HepG2 (cell line): ENCODE data around the gene UCHL3. TPM values are rescaled to one million over a fixed set of nuclear protein-coding genes. Genes with fewer than 3 reads are reported as not detected.

Experiments
- ATAD3A ChIP-seq: sonication (generic); formaldehyde crosslinking; IDR thresholded peaks from 2 replicates; pipeline ENCODE4 v1.4.0; 2020; ENCODE audit warnings: missing genetic modification reagents
- CENPX ChIP-seq: sonication (generic); formaldehyde crosslinking; IDR thresholded peaks from 2 replicates; pipeline ENCODE4 v1.9.0; 2021; ENCODE audit warnings: mild to moderate bottlenecking, missing genetic modification reagents, moderate library complexity
- HIVEP1 ChIP-seq: sonication (generic); formaldehyde crosslinking; IDR thresholded peaks from 2 replicates; pipeline ENCODE4 v1.4.0; 2020; ENCODE audit warnings: mild to moderate bottlenecking, missing genetic modification reagents
- KDM5A ChIP-seq: fragments of 200-600 bp; sonication (generic); IDR thresholded peaks from 2 replicates; pipeline ENCODE4 v1.7.0; 2018; ENCODE audit warnings: antibody characterized with exemption, mild to moderate bottlenecking, low read length, borderline replicate concordance
- SKI ChIP-seq: fragments of 450-650 bp; IDR thresholded peaks from one replicate; pipeline ENCODE4 v1.6.1; 2018; ENCODE audit warnings: mild to moderate bottlenecking; ENCODE audit not compliant: partially characterized antibody
- ZIK1 ChIP-seq: sonication (generic); formaldehyde crosslinking; IDR thresholded peaks from 2 replicates; pipeline ENCODE4 v1.5.0; 2020; ENCODE audit warnings: mild to moderate bottlenecking, low read depth, missing genetic modification reagents, borderline replicate concordance
- ZNF331 ChIP-seq: sonication (generic); formaldehyde crosslinking; IDR thresholded peaks from 2 replicates; pipeline ENCODE4 v1.4.0; 2020; ENCODE audit warnings: missing genetic modification reagents
- ZNF510 ChIP-seq: sonication (generic); formaldehyde crosslinking; IDR thresholded peaks from 2 replicates; pipeline ENCODE4 v1.4.0; 2020; ENCODE audit warnings: low read depth, mild to moderate bottlenecking, missing genetic modification reagents
- ZNF557 ChIP-seq: sonication (generic); formaldehyde crosslinking; IDR thresholded peaks from 2 replicates; pipeline ENCODE4 v1.4.0; 2020; ENCODE audit warnings: missing genetic modification reagents
- ZNF607 ChIP-seq: sonication (generic); formaldehyde crosslinking; IDR thresholded peaks from 2 replicates; pipeline ENCODE4 v1.5.1; 2020; ENCODE audit warnings: missing genetic modification reagents, mild to moderate bottlenecking, borderline replicate concordance
- ZNF678 ChIP-seq: sonication (generic); formaldehyde crosslinking; IDR thresholded peaks from 2 replicates; pipeline ENCODE4 v1.4.0; 2020; ENCODE audit warnings: mild to moderate bottlenecking, missing genetic modification reagents
- ZNF75D ChIP-seq: sonication (generic); formaldehyde crosslinking; IDR thresholded peaks from 2 replicates; pipeline ENCODE4 v1.8.1; 2023; ENCODE audit warnings: missing genetic modification reagents, mild to moderate bottlenecking, borderline replicate concordance
- polyA plus RNA-seq, 8 experiments: library from polyadenylated mRNA; depleted of rRNA in 3 of 8; stranded (reverse) in 7 of 8; unstranded in 1 of 8; fragments of >200 nt; fragmentation: Illumina TruSeq in 4 of 8; extraction: Trizol in 4 of 8; gene quantifications; 2 replicates each; pipeline versions ENCODE4 v1.2.1 to v1.2.3, GENCODE V29; 2011 to 2016; ENCODE audit warnings: low read depth in 4 of 8, missing spikeins in 1 of 8, mixed read lengths in 1 of 8; ENCODE audit not compliant: insufficient read depth in 1 of 8
- total RNA-seq, 5 experiments: library from RNA; depleted of rRNA; stranded (reverse); fragments of >200 nt; fragmentation: Illumina TruSeq; extraction: Trizol; gene quantifications; 2 replicates each; pipeline ENCODE4 v1.2.3, GENCODE V29; 2016; ENCODE audit warnings: low read depth in 1 of 5
- TF ChIP-seq, protein P1 (sequence below): IDR thresholded peaks from 2 replicates; pipeline ENCODE4 v1.6.1; 2016; ENCODE audit warnings: missing compliant biosample characterization, missing genetic modification reagents, borderline replicate concordance
- TF ChIP-seq, protein P2 (sequence below): sonication (generic); formaldehyde crosslinking; IDR thresholded peaks from 2 replicates; pipeline ENCODE4 v1.4.0; 2020; ENCODE audit warnings: mild to moderate bottlenecking, missing genetic modification reagents, borderline replicate concordance
- TF ChIP-seq, protein P3 (sequence below): sonication (generic); formaldehyde crosslinking; IDR thresholded peaks from 2 replicates; pipeline ENCODE4 v1.4.0; 2020; ENCODE audit warnings: missing genetic modification reagents
- TF ChIP-seq, protein P4 (sequence below): sonication (generic); formaldehyde crosslinking; conservative IDR thresholded peaks from 2 replicates; pipeline ENCODE4 v1.4.0; 2020; ENCODE audit warnings: missing genetic modification reagents
- TF ChIP-seq, protein P5 (sequence below): sonication (generic); formaldehyde crosslinking; IDR thresholded peaks from 2 replicates; pipeline ENCODE4; 2020; ENCODE audit warnings: missing genetic modification reagents, mild to moderate bottlenecking, borderline replicate concordance

Gene UCHL3
- total and polyA plus RNA-seq, 2 of the 13 experiments (the other 11 are each of a cell fraction or from before 2014, with no cell fraction given) = 36.2 to 93.3 TPM

DNA sequence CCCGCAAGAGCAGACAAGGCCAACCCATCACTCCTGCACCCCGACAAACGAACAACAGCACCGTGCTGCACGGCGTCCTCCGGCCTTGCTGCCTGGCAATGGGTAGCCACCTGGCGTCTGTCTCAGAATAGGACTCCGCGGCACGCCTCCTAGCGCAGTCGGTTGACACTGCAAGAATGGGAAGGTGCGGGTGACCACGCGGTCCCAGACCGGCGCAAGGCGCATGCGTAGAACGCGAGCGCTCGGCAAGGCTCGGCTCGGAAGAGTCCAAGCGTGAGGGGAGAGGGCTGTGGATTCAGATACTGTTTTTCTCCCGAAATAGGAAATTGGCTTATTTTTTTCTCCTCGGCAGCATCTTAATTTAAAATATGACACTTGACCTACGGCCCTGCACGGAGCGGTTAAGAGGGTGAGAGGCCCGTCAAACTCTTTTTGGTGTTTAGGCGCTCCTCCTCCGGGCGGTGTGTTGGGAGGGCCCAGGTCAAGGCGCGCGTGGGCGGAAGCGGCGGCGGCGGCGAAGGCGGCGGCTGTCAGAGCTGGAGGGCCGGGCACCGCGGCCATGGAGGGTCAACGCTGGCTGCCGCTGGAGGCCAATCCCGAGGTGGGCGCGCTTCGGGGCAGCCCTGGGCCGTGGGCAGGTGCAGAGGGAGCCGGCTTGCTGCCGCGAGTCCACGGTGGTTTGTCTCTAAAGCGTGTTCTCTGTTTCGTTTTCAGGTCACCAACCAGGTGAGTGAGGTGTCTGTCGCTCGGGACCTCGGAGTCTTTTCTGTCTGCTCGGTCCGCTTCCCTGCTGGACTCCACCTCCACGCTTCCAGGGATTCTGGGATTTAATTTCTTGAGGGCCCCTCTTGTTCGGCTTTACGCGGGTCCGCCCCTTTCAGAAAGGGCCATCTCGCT, at the start of gene UCHL3 (continued):
- TF ChIP-seq, protein P1, sequence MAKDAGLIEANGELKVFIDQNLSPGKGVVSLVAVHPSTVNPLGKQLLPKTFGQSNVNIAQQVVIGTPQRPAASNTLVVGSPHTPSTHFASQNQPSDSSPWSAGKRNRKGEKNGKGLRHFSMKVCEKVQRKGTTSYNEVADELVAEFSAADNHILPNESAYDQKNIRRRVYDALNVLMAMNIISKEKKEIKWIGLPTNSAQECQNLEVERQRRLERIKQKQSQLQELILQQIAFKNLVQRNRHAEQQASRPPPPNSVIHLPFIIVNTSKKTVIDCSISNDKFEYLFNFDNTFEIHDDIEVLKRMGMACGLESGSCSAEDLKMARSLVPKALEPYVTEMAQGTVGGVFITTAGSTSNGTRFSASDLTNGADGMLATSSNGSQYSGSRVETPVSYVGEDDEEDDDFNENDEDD (CRISPR knock-in tag) = peak; percentile 70; the same call in 1 of the 2 replicates
- TF ChIP-seq ZNF607 (CRISPR knock-in tag) (peak; percentile 37; the same call in 1 of the 2 replicates), SKI (peak; percentile 40), ZIK1 (CRISPR knock-in tag) (peak; percentile 21; the same call in 1 of the 2 replicates), ZNF331 (CRISPR knock-in tag) (peak; percentile 16; the same call in 1 of the 2 replicates), HIVEP1 (no peak), KDM5A (peak; percentile 36; the same call in 1 of the 2 replicates), ZNF510 (no peak), ZNF557 (no peak), ATAD3A (no peak), ZNF75D (CRISPR knock-in tag) (no peak), CENPX (CRISPR knock-in tag) (no peak), ZNF678 (CRISPR knock-in tag) (no peak)
- TF ChIP-seq, protein P2, sequence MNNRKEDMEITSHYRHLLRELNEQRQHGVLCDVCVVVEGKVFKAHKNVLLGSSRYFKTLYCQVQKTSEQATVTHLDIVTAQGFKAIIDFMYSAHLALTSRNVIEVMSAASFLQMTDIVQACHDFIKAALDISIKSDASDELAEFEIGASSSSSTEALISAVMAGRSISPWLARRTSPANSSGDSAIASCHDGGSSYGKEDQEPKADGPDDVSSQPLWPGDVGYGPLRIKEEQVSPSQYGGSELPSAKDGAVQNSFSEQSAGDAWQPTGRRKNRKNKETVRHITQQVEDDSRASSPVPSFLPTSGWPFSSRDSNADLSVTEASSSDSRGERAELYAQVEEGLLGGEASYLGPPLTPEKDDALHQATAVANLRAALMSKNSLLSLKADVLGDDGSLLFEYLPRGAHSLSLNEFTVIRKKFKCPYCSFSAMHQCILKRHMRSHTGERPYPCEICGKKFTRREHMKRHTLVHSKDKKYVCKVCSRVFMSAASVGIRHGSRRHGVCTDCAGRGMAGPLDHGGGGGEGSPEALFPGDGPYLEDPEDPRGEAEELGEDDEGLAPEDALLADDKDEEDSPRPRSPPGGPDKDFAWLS (CRISPR knock-in tag) = no peak
- TF ChIP-seq, protein P3, sequence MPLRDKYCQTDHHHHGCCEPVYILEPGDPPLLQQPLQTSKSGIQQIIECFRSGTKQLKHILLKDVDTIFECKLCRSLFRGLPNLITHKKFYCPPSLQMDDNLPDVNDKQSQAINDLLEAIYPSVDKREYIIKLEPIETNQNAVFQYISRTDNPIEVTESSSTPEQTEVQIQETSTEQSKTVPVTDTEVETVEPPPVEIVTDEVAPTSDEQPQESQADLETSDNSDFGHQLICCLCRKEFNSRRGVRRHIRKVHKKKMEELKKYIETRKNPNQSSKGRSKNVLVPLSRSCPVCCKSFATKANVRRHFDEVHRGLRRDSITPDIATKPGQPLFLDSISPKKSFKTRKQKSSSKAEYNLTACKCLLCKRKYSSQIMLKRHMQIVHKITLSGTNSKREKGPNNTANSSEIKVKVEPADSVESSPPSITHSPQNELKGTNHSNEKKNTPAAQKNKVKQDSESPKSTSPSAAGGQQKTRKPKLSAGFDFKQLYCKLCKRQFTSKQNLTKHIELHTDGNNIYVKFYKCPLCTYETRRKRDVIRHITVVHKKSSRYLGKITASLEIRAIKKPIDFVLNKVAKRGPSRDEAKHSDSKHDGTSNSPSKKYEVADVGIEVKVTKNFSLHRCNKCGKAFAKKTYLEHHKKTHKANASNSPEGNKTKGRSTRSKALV (CRISPR knock-in tag) = no peak; the same call in 1 of the 2 replicates
- TF ChIP-seq, protein P4, sequence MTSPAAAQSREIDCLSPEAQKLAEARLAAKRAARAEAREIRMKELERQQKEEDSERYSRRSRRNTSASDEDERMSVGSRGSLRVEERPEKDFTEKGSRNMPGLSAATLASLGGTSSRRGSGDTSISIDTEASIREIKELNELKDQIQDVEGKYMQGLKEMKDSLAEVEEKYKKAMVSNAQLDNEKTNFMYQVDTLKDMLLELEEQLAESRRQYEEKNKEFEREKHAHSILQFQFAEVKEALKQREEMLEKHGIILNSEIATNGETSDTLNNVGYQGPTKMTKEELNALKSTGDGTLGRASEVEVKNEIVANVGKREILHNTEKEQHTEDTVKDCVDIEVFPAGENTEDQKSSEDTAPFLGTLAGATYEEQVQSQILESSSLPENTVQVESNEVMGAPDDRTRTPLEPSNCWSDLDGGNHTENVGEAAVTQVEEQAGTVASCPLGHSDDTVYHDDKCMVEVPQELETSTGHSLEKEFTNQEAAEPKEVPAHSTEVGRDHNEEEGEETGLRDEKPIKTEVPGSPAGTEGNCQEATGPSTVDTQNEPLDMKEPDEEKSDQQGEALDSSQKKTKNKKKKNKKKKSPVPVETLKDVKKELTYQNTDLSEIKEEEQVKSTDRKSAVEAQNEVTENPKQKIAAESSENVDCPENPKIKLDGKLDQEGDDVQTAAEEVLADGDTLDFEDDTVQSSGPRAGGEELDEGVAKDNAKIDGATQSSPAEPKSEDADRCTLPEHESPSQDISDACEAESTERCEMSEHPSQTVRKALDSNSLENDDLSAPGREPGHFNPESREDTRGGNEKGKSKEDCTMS (CRISPR knock-in tag) = no peak
- TF ChIP-seq, protein P5, sequence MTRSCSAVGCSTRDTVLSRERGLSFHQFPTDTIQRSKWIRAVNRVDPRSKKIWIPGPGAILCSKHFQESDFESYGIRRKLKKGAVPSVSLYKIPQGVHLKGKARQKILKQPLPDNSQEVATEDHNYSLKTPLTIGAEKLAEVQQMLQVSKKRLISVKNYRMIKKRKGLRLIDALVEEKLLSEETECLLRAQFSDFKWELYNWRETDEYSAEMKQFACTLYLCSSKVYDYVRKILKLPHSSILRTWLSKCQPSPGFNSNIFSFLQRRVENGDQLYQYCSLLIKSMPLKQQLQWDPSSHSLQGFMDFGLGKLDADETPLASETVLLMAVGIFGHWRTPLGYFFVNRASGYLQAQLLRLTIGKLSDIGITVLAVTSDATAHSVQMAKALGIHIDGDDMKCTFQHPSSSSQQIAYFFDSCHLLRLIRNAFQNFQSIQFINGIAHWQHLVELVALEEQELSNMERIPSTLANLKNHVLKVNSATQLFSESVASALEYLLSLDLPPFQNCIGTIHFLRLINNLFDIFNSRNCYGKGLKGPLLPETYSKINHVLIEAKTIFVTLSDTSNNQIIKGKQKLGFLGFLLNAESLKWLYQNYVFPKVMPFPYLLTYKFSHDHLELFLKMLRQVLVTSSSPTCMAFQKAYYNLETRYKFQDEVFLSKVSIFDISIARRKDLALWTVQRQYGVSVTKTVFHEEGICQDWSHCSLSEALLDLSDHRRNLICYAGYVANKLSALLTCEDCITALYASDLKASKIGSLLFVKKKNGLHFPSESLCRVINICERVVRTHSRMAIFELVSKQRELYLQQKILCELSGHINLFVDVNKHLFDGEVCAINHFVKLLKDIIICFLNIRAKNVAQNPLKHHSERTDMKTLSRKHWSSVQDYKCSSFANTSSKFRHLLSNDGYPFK (CRISPR knock-in tag) = peak; percentile 61; the same call in 1 of the 2 replicates
